ACC112 (cell line): ENCODE results near the gene WFDC2.

Experiments
- H2AFZ ChIP-seq: fragments of 200-600 bp; sonication (generic); one replicate; pipeline ENCODE4 v1.6.0; 2017; ENCODE audit warnings: antibody characterized with exemption, low read length; ENCODE audit not compliant: unreplicated experiment
- H3K27ac ChIP-seq: fragments of 200-600 bp; sonication (generic); 2 replicates; pipeline ENCODE4 v1.5.1; 2014; ENCODE audit warnings: low read depth, mild to moderate bottlenecking, antibody characterized with exemption, low read length, moderate library complexity
- H3K27me3 ChIP-seq: fragments of 200-600 bp; sonication (generic); 2 replicates; pipeline ENCODE4 v1.6.1; 2014; ENCODE audit warnings: mild to moderate bottlenecking, antibody characterized with exemption, low read length, moderate library complexity, mixed read lengths; ENCODE audit not compliant: insufficient read depth
- H3K36me3 ChIP-seq: fragments of 200-600 bp; sonication (generic); 2 replicates; pipeline ENCODE4 v1.6.1; 2016; ENCODE audit warnings: mild to moderate bottlenecking, antibody characterized with exemption, low read length, moderate library complexity, mixed read lengths; ENCODE audit not compliant: insufficient read depth
- H3K4me1 ChIP-seq: fragments of 200-600 bp; sonication (generic); one replicate; pipeline ENCODE4 v1.6.1; 2016; ENCODE audit warnings: low read length, mixed read lengths; ENCODE audit not compliant: insufficient read depth, unreplicated experiment, control insufficient read depth
- H3K4me3 ChIP-seq: fragments of 200-600 bp; sonication (generic); 2 replicates; pipeline ENCODE4 v1.5.1; 2014; ENCODE audit warnings: mild to moderate bottlenecking, low read depth, low read length
- H3K79me2 ChIP-seq: fragments of 200-600 bp; sonication (generic); one replicate; pipeline ENCODE4 v1.6.0; 2016; ENCODE audit warnings: low read length; ENCODE audit not compliant: control insufficient read depth, unreplicated experiment, insufficient read depth

Gene WFDC2

GRCh38 chr20:45500022-45500421 is 30.5 kb downstream of the WFDC2 start:
- Histone ChIP-seq H2AFZ (no peak overlapping the region), H3K4me1 (no peaks in the 10 kb centered on the region), H3K4me3 (no peak overlapping the region), H3K27me3 (peaks cover 85% of the 10 kb centered on the region), H3K79me2 (no peaks in the 10 kb centered on the region), H3K36me3 (no peaks in the 10 kb centered on the region), H3K27ac (no peak overlapping the region)

GRCh38 chr20:45501600-45501999 is 32.0 kb downstream of the WFDC2 start:
- Histone ChIP-seq H3K27ac (no peak overlapping the region), H3K79me2 (no peaks in the 10 kb centered on the region), H3K4me3 (no peak overlapping the region), H3K27me3 (peaks cover 74% of the 10 kb centered on the region), H3K36me3 (no peaks in the 10 kb centered on the region), H3K4me1 (no peaks in the 10 kb centered on the region), H2AFZ (no peak overlapping the region)

GRCh38 chr20:45502561-45502960 is 33.0 kb downstream of the WFDC2 start:
- H3K79me2 ChIP-seq, result no peaks in the 10 kb centered on the region
- peaks cover 67% of the 10 kb centered on the region for H3K27me3 ChIP-seq

GRCh38 chr20:45503403-45503802 is 33.9 kb downstream of the WFDC2 start:
- H3K4me1 ChIP-seq, result no peaks in the 10 kb centered on the region
- no peaks in the 10 kb centered on the region for H3K79me2 ChIP-seq
- no peaks in the 10 kb centered on the region for H3K36me3 ChIP-seq
- no peak overlapping the region for H3K4me3 ChIP-seq
- H2AFZ ChIP-seq, result no peak overlapping the region
- peaks cover 58% of the 10 kb centered on the region for H3K27me3 ChIP-seq
- no peak overlapping the region for H3K27ac ChIP-seq

More at GRCh38 chr20:45502561-45502960, 33.0 kb downstream of the WFDC2 start:
- no peak overlapping the region for H3K27ac ChIP-seq
- no peaks in the 10 kb centered on the region for H3K36me3 ChIP-seq
- H2AFZ ChIP-seq, result no peak overlapping the region
- no peaks in the 10 kb centered on the region for H3K4me1 ChIP-seq
- H3K4me3 ChIP-seq, result no peak overlapping the region

- H3K4me3 ChIP-seq, result no peak overlapping the region
- H2AFZ ChIP-seq, result no peak overlapping the region
- H3K36me3 ChIP-seq, result no peaks in the 10 kb centered on the region
- H3K4me1 ChIP-seq, result peaks cover 3% of the 10 kb centered on the region
- H3K79me2 ChIP-seq, result no peaks in the 10 kb centered on the region
- H3K27me3 ChIP-seq, result peaks cover 36% of the 10 kb centered on the region
- no peak overlapping the region for H3K27ac ChIP-seq
Measured at GRCh38 chr20:45506398-45506797, 36.8 kb downstream of the WFDC2 start.

- Histone ChIP-seq H3K27ac (no peak overlapping the region), H3K4me3 (no peak overlapping the region), H3K27me3 (peaks cover 33% of the 10 kb centered on the region), H3K79me2 (no peaks in the 10 kb centered on the region), H2AFZ (no peak overlapping the region), H3K4me1 (peaks cover 3% of the 10 kb centered on the region), H3K36me3 (no peaks in the 10 kb centered on the region)
Measured at GRCh38 chr20:45507011-45507820, 37.7 kb downstream of the WFDC2 start.

- no peaks in the 10 kb centered on the region for H3K79me2 ChIP-seq
- no peak overlapping the region for H2AFZ ChIP-seq
- peaks cover 33% of the 10 kb centered on the region for H3K27me3 ChIP-seq
- peaks cover 3% of the 10 kb centered on the region for H3K4me1 ChIP-seq
- H3K36me3 ChIP-seq, result no peaks in the 10 kb centered on the region
- H3K27ac ChIP-seq, result no peak overlapping the region
- H3K4me3 ChIP-seq, result no peak overlapping the region
Measured at GRCh38 chr20:45508068-45508886, 38.7 kb downstream of the WFDC2 start.

GRCh38 chr20:45509091-45509490 is 39.5 kb downstream of the WFDC2 start:
- Histone ChIP-seq H2AFZ (no peak overlapping the region), H3K79me2 (no peaks in the 10 kb centered on the region), H3K36me3 (no peaks in the 10 kb centered on the region), H3K4me1 (peaks cover 3% of the 10 kb centered on the region), H3K4me3 (no peak overlapping the region), H3K27me3 (peaks cover 38% of the 10 kb centered on the region), H3K27ac (no peak overlapping the region)

GRCh38 chr20:45510242-45510862 is 40.8 kb downstream of the WFDC2 start:
- H3K27me3 ChIP-seq, result peaks cover 43% of the 10 kb centered on the region
- H3K27ac ChIP-seq, result no peak overlapping the region
- H3K4me3 ChIP-seq, result no peak overlapping the region
- H3K79me2 ChIP-seq, result no peaks in the 10 kb centered on the region
- peaks cover 3% of the 10 kb centered on the region for H3K4me1 ChIP-seq
- H3K36me3 ChIP-seq, result no peaks in the 10 kb centered on the region
- H2AFZ ChIP-seq, result no peak overlapping the region

GRCh38 chr20:45515147-45515913 is 45.8 kb downstream of the WFDC2 start, which contains the start of gene SPINT3:
Gene SPINT3, minus strand, starts transcription at chr20:45515622. Its CDS starts 14 bp downstream, at chr20:45515608.
- no peaks in the 10 kb centered on the region for H3K79me2 ChIP-seq
- no peak within 1 kb of the TSS for H3K4me3 ChIP-seq
- peaks cover 3% of the 10 kb centered on the region for H3K4me1 ChIP-seq
- no peak within 1 kb of the TSS for H3K27ac ChIP-seq
- peaks cover 60% of the 10 kb centered on the region for H3K27me3 ChIP-seq
- H2AFZ ChIP-seq, result no peak within 1 kb of the TSS
- H3K36me3 ChIP-seq, result no peaks in the 10 kb centered on the region
